HCT116 (cell line): Measurements from ENCODE around the gene C5AR2. TPM values are rescaled to one million over a fixed set of nuclear protein-coding genes. Genes with fewer than 3 reads are reported as not detected.

Experiments
- ATAC-seq: fragments of 200-7000 bp; cut with Tn5 transposase; 2 replicates; pipeline ENCODE4 v1.9.1; 2020; ENCODE audit warnings: mild to moderate bottlenecking, moderate library complexity
- BruUV-seq: library from RNA; stranded (reverse); fragments of 400-500 nt; replicated peaks from 2 replicates; lab custom pipeline; 2021; lab: Mats Ljungman, UMichigan
- CTCF ChIA-PET: fragments of 300-600 bp; sonication (Branson Sonifier 250); formaldehyde crosslinking; loops from one replicate; lab custom pipeline; 2021; ENCODE audit warnings: antibody characterized with exemption; lab: Charles Lee
- POLR2A ChIA-PET: fragments of 300-600, 350-600 bp; sonication (Branson Sonifier 250); formaldehyde crosslinking; loops from one replicate; lab custom pipeline; 2021; ENCODE audit warnings: antibody characterized with exemption; lab: Charles Lee
- RAD21 ChIA-PET, 2 experiments: fragments of 300-600 bp; sonication (Branson Sonifier 250); formaldehyde crosslinking; loops; one replicate each; lab custom pipeline; 2023; ENCODE audit warnings: low total read pairs in 2 of 2; ENCODE audit not compliant: uncharacterized antibody in 2 of 2, unreplicated experiment in 2 of 2, low non-redundant PET in 1 of 2; lab: Charles Lee
- DNase-seq: peaks from one replicate; pipeline ENCODE4 v3.0.0-alpha.2; 2010; ENCODE audit warnings: low read depth, low spot score
- H2AFZ ChIP-seq: fragments of 200-600 bp; shearing (Covaris generic), sonication (generic); 2 replicates; pipeline ENCODE4 v1.6.1; 2017; ENCODE audit warnings: low read depth, mixed run types, mixed read lengths, antibody characterized with exemption, low read length; ENCODE audit not compliant: poor library complexity, severe bottlenecking
- H3K27ac ChIP-seq: 2 replicates; pipeline ENCODE4 v1.5.1; 2012; ENCODE audit warnings: low read depth, low read length
- H3K27me3 ChIP-seq: fragments of 200-600 bp; sonication (generic); 2 replicates; pipeline ENCODE4 v1.6.1; 2016; ENCODE audit warnings: mixed run types, low read length, mixed read lengths; ENCODE audit not compliant: insufficient read depth
- H3K36me3 ChIP-seq, 2 experiments: fragments of 200-500 bp in 1 of 2; fragments of 200-600 bp in 1 of 2; sonication (Bioruptor generic) in 1 of 2; sonication (generic) in 1 of 2; 2 replicates each; pipeline versions ENCODE4 v1.5.1 to v1.6.1; 2014 to 2016; ENCODE audit warnings: low read length in 2 of 2, inconsistent platforms in 1 of 2, mixed read lengths in 1 of 2, mixed run types in 1 of 2; ENCODE audit not compliant: insufficient read depth in 2 of 2, control insufficient read depth in 1 of 2
- H3K4me1 ChIP-seq, 2 experiments: fragments of 200-600 bp in 1 of 2; sonication (generic) in 1 of 2; 2 replicates each; pipeline versions ENCODE4 v1.5.1 to v1.6.1; 2012 to 2017; ENCODE audit warnings: low read length in 2 of 2, inconsistent platforms in 1 of 2, mild to moderate bottlenecking in 1 of 2, mixed read lengths in 1 of 2, mixed run types in 1 of 2, moderate library complexity in 1 of 2; ENCODE audit not compliant: insufficient read depth in 2 of 2, control insufficient read depth in 1 of 2
- H3K4me2 ChIP-seq: fragments of 200-600 bp; sonication (generic); 2 replicates; pipeline ENCODE4 v1.6.1; 2017; ENCODE audit warnings: mixed run types, low read length, mixed read lengths
- H3K4me3 ChIP-seq, 2 experiments: fragments of 200-600 bp in 1 of 2; sonication (generic) in 1 of 2; replicated peaks in 1 of 2; 2 replicates each; pipeline ENCODE4 v1.5.1; 2011 to 2016; ENCODE audit warnings: low read length in 2 of 2, control low read depth in 1 of 2, low read depth in 1 of 2, mild to moderate bottlenecking in 1 of 2, mixed read lengths in 1 of 2, mixed run types in 1 of 2
- H3K79me2 ChIP-seq: fragments of 200-600 bp; sonication (generic); 2 replicates; pipeline ENCODE4 v1.6.1; 2017; ENCODE audit warnings: mild to moderate bottlenecking, mixed run types, low read length, moderate library complexity, mixed read lengths; ENCODE audit not compliant: insufficient read depth
- H3K9ac ChIP-seq: fragments of 200-600 bp; sonication (generic); 2 replicates; pipeline ENCODE4 v1.6.1; 2016; ENCODE audit warnings: low read length, mixed read lengths
- H3K9me2 ChIP-seq: fragments of 200-600 bp; sonication (generic), shearing (Covaris generic); 2 replicates; pipeline ENCODE4 v1.6.1; 2017; ENCODE audit warnings: mixed run types, mild to moderate bottlenecking, moderate library complexity; ENCODE audit not compliant: insufficient read depth
- H3K9me3 ChIP-seq, 2 experiments: fragments of 200-500 bp in 1 of 2; fragments of 200-600 bp in 1 of 2; sonication (Bioruptor generic) in 1 of 2; sonication (generic) in 1 of 2; 2 replicates each; pipeline ENCODE4 v1.6.1; 2014 to 2017; ENCODE audit warnings: low read length in 2 of 2, mixed read lengths in 2 of 2, inconsistent platforms in 1 of 2, low read depth in 1 of 2, mild to moderate bottlenecking in 1 of 2, mixed run types in 1 of 2, moderate library complexity in 1 of 2; ENCODE audit not compliant: control insufficient read depth in 1 of 2, insufficient read depth in 1 of 2
- H4K20me1 ChIP-seq: fragments of 200-600 bp; sonication (generic), shearing (Covaris generic); 2 replicates; pipeline ENCODE4 v1.6.1; 2017; ENCODE audit warnings: mixed run types, mild to moderate bottlenecking, moderate library complexity; ENCODE audit not compliant: insufficient read depth
- CEBPB ChIP-seq: IDR thresholded peaks from 2 replicates; pipeline ENCODE4 v1.6.1; 2012; ENCODE audit warnings: low read depth
- EGR1 ChIP-seq: IDR thresholded peaks from 2 replicates; pipeline ENCODE4 v1.6.1; 2012; ENCODE audit warnings: low read depth
- EZH2 ChIP-seq: fragments of 200-600 bp; sonication (generic); IDR thresholded peaks from 2 replicates; pipeline ENCODE4 v1.6.1; 2017; ENCODE audit warnings: antibody characterized with exemption, mixed run types
- EZH2phosphoT487 ChIP-seq: fragments of 200-600 bp; IDR thresholded peaks from 2 replicates; pipeline ENCODE4 v1.6.1; 2018; ENCODE audit warnings: antibody characterized with exemption, borderline replicate concordance
- FOSL1 ChIP-seq: IDR thresholded peaks from 2 replicates; pipeline ENCODE4 v1.6.1; 2012; ENCODE audit warnings: low read depth
- POLR2A ChIP-seq: IDR thresholded peaks from 2 replicates; pipeline ENCODE4 v1.7.0; 2011; ENCODE audit warnings: borderline replicate concordance; ENCODE audit not compliant: insufficient read depth, insufficient read length; ENCODE audit errors: extremely low read depth
- POLR2AphosphoS5 ChIP-seq: IDR thresholded peaks from 2 replicates; pipeline ENCODE4 v1.6.1; 2011; ENCODE audit warnings: mild to moderate bottlenecking, low read depth, low read length, moderate library complexity
- SRF ChIP-seq: IDR thresholded peaks from 2 replicates; pipeline ENCODE4 v1.6.1; 2012; ENCODE audit warnings: low read depth
- TCF7L2 ChIP-seq: IDR thresholded peaks from 2 replicates; pipeline ENCODE4 v1.7.0; 2011; ENCODE audit warnings: borderline replicate concordance, inconsistent platforms; ENCODE audit not compliant: insufficient read depth, insufficient read length; ENCODE audit errors: extremely low read depth
- ZNF274 ChIP-seq: fragments of 200-500 bp; sonication (Bioruptor generic); IDR thresholded peaks from 2 replicates; pipeline ENCODE4 v1.6.1; 2014; ENCODE audit warnings: mild to moderate bottlenecking, low read depth, low read length, inconsistent platforms
- intact Hi-C: fragments of 100-400 bp; cut with micrococcal nuclease; formaldehyde crosslinking; loops from 2 replicates; pipeline ENCODE4 v1.10.0; 2022
- total RNA-seq: library from RNA; stranded (reverse); gene quantifications from one replicate; pipeline ENCODE4 v1.2.1, GENCODE V29; 2021; ENCODE audit not compliant: unreplicated experiment
- TF ChIP-seq, protein P1 (sequence below): IDR thresholded peaks from 2 replicates; pipeline ENCODE4 v1.6.1; 2011; ENCODE audit warnings: mild to moderate bottlenecking, low read length, moderate library complexity; ENCODE audit not compliant: insufficient replicate concordance; ENCODE audit errors: extremely low read depth
- TF ChIP-seq, protein P2 (sequence below): IDR thresholded peaks from 2 replicates; pipeline ENCODE4 v1.6.1; 2012; ENCODE audit warnings: low read depth
- TF ChIP-seq, protein P3 (sequence below), 3 experiments: fragments of 200-600 bp in 1 of 3; sonication (generic) in 1 of 3; IDR thresholded peaks in 2 of 3; conservative IDR thresholded peaks in 1 of 3; 2 replicates each; pipeline ENCODE4 v1.5.1; 2012 to 2017; ENCODE audit warnings: low read depth in 2 of 3, low read length in 2 of 3, antibody characterized with exemption in 1 of 3, borderline replicate concordance in 1 of 3, control low read depth in 1 of 3, mild to moderate bottlenecking in 1 of 3, mixed read lengths in 1 of 3, mixed run types in 1 of 3, moderate library complexity in 1 of 3; ENCODE audit not compliant: insufficient read depth in 1 of 3

The C5AR2 gene
- total RNA-seq, 1 experiment from 2014 or later, result 0.12 TPM

DNA sequence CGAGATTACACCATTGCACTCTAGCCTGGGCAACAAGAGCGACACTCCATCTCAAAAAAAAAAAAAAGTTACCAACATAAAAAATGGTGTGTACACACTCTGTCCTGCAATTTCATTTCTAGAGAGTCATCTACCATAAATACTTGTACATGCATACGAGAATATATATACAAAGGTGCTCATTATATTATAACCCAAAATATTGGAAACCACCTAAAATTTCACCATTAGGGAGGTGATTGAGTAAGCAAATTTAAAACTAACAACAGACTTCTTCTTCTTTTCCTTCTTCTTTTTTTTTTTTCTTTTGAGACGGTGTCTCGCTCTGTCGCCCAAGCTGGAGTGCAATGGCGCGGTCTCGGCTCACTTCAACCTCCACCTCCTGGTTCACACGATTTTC, 29.7 kb upstream of the C5AR2 start:
- RAD21 ChIA-PET, result no interaction called here
- CTCF ChIA-PET, result no interaction called here
- no peaks in the 10 kb centered on the region for H3K9me2 ChIP-seq
- no TSS peak for BruUV-seq
- no peak overlapping the region for H2AFZ ChIP-seq
- H3K9ac ChIP-seq, result no peak overlapping the region
- H3K36me3 ChIP-seq, result no peaks in the 10 kb centered on the region
- DNase-seq (no peak), ATAC-seq (no peak)
- no peaks in the 10 kb centered on the region for H3K79me2 ChIP-seq
- H3K4me1 ChIP-seq, result peaks cover 8 to 22% of the 10 kb centered on the region in 2 experiments; a peak in 3 of 4 replicates
- H3K27me3 ChIP-seq, result no peaks in the 10 kb centered on the region
- POLR2A ChIA-PET, result no interaction called here
- H4K20me1 ChIP-seq, result no peaks in the 10 kb centered on the region
- TF ChIP-seq ZNF274, result no peak
- no peak for TF ChIP-seq FOSL1
- no peaks in the 10 kb centered on the region for H3K9me3 ChIP-seq
- no peak overlapping the region for H3K27ac ChIP-seq
- no peak overlapping the region for H3K4me2 ChIP-seq
- no peak overlapping the region for H3K4me3 ChIP-seq
- intact Hi-C loops, result no loop called here

DNA sequence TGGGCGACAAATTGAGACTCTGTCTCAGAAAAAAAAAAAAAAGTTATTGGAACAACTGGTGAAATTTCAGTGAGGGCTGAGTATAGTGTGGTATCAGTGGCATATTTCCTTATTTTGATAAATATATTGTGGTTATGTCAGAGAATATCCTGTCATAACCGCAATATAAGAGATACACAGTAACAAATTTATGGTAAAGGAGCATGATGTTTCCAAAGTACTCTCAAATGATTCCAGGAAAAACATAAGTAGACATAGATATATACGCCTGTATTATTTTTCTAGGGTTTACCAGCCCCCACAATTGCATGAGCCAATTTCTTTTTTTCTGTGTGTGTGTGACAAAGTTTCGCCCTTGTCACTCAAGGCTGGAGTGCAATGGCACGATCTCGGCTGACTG, 28.0 kb upstream of the C5AR2 start:
- ChIA-PET CTCF (interaction anchor here (1.2 to 1.3 kb wide), 2 partner anchors 47 to 124 kb away, joined by 3 to 6 read pairs; no protein-coding TSS in a partner anchor), POLR2A (no interaction called here), RAD21 (no interaction called here)
- no peak overlapping the region for H3K4me2 ChIP-seq
- H2AFZ ChIP-seq, result no peak overlapping the region
- H3K9me2 ChIP-seq, result no peaks in the 10 kb centered on the region
- BruUV-seq, result no TSS peak
- no peaks in the 10 kb centered on the region for H4K20me1 ChIP-seq
- no peak overlapping the region for H3K9ac ChIP-seq
- H3K36me3 ChIP-seq, result no peaks in the 10 kb centered on the region
- no peak overlapping the region for H3K27ac ChIP-seq
- intact Hi-C loops, result no loop called here
- H3K4me1 ChIP-seq, result peaks cover 8 to 29% of the 10 kb centered on the region in 2 experiments; a peak in 3 of 4 replicates
- no peaks in the 10 kb centered on the region for H3K9me3 ChIP-seq
- ATAC-seq, result no peak
- H3K4me3 ChIP-seq, result no peak overlapping the region
- H3K27me3 ChIP-seq, result no peaks in the 10 kb centered on the region
- no peaks in the 10 kb centered on the region for H3K79me2 ChIP-seq
- DNase-seq, result no peak
- no peak for TF ChIP-seq TCF7L2
- no peak for TF ChIP-seq SRF
- TF ChIP-seq EZH2phosphoT487, result no peak
- no peak for TF ChIP-seq EZH2
- TF ChIP-seq, protein P1, sequence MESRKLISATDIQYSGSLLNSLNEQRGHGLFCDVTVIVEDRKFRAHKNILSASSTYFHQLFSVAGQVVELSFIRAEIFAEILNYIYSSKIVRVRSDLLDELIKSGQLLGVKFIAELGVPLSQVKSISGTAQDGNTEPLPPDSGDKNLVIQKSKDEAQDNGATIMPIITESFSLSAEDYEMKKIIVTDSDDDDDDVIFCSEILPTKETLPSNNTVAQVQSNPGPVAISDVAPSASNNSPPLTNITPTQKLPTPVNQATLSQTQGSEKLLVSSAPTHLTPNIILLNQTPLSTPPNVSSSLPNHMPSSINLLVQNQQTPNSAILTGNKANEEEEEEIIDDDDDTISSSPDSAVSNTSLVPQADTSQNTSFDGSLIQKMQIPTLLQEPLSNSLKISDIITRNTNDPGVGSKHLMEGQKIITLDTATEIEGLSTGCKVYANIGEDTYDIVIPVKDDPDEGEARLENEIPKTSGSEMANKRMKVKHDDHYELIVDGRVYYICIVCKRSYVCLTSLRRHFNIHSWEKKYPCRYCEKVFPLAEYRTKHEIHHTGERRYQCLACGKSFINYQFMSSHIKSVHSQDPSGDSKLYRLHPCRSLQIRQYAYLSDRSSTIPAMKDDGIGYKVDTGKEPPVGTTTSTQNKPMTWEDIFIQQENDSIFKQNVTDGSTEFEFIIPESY, result no peak
- TF ChIP-seq, protein P2, sequence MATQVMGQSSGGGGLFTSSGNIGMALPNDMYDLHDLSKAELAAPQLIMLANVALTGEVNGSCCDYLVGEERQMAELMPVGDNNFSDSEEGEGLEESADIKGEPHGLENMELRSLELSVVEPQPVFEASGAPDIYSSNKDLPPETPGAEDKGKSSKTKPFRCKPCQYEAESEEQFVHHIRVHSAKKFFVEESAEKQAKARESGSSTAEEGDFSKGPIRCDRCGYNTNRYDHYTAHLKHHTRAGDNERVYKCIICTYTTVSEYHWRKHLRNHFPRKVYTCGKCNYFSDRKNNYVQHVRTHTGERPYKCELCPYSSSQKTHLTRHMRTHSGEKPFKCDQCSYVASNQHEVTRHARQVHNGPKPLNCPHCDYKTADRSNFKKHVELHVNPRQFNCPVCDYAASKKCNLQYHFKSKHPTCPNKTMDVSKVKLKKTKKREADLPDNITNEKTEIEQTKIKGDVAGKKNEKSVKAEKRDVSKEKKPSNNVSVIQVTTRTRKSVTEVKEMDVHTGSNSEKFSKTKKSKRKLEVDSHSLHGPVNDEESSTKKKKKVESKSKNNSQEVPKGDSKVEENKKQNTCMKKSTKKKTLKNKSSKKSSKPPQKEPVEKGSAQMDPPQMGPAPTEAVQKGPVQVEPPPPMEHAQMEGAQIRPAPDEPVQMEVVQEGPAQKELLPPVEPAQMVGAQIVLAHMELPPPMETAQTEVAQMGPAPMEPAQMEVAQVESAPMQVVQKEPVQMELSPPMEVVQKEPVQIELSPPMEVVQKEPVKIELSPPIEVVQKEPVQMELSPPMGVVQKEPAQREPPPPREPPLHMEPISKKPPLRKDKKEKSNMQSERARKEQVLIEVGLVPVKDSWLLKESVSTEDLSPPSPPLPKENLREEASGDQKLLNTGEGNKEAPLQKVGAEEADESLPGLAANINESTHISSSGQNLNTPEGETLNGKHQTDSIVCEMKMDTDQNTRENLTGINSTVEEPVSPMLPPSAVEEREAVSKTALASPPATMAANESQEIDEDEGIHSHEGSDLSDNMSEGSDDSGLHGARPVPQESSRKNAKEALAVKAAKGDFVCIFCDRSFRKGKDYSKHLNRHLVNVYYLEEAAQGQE, result no peak
- TF ChIP-seq CEBPB, result no peak
- TF ChIP-seq EGR1, result no peak
- TF ChIP-seq POLR2A, result no peak
- TF ChIP-seq, protein P3, sequence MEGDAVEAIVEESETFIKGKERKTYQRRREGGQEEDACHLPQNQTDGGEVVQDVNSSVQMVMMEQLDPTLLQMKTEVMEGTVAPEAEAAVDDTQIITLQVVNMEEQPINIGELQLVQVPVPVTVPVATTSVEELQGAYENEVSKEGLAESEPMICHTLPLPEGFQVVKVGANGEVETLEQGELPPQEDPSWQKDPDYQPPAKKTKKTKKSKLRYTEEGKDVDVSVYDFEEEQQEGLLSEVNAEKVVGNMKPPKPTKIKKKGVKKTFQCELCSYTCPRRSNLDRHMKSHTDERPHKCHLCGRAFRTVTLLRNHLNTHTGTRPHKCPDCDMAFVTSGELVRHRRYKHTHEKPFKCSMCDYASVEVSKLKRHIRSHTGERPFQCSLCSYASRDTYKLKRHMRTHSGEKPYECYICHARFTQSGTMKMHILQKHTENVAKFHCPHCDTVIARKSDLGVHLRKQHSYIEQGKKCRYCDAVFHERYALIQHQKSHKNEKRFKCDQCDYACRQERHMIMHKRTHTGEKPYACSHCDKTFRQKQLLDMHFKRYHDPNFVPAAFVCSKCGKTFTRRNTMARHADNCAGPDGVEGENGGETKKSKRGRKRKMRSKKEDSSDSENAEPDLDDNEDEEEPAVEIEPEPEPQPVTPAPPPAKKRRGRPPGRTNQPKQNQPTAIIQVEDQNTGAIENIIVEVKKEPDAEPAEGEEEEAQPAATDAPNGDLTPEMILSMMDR (IDR thresholded peaks at IDR 0.05 in 2 of 3, conservative IDR thresholded peaks at IDR 0.05 in 1 of 3; ENCODE audit: borderline replicate concordance in 1 of 3, insufficient read depth in 1 of 3, low read depth in 2 of 3, low read length in 2 of 3), result no peak
- TF ChIP-seq POLR2AphosphoS5, result no peak
